Pulmonary artery endothelial cell (primary cell): Measurements from ENCODE around the gene TRIM31. TPM values are rescaled to one million over a fixed set of nuclear protein-coding genes. Genes with fewer than 3 reads are reported as not detected.

Source experiments
- DNase-seq: peaks from one replicate; pipeline ENCODE4 v3.0.0-alpha.2; 2011; ENCODE audit warnings: low read depth, low spot score
- total RNA-seq: library from RNA; depleted of rRNA; stranded (reverse); fragments of >200 nt; gene quantifications from 2 replicates; pipeline ENCODE4 v1.2.3, GENCODE V29; 2014

Gene TRIM31, protein sequence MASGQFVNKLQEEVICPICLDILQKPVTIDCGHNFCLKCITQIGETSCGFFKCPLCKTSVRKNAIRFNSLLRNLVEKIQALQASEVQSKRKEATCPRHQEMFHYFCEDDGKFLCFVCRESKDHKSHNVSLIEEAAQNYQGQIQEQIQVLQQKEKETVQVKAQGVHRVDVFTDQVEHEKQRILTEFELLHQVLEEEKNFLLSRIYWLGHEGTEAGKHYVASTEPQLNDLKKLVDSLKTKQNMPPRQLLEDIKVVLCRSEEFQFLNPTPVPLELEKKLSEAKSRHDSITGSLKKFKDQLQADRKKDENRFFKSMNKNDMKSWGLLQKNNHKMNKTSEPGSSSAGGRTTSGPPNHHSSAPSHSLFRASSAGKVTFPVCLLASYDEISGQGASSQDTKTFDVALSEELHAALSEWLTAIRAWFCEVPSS
- total RNA-seq = not detected in 2 replicates

DNA sequence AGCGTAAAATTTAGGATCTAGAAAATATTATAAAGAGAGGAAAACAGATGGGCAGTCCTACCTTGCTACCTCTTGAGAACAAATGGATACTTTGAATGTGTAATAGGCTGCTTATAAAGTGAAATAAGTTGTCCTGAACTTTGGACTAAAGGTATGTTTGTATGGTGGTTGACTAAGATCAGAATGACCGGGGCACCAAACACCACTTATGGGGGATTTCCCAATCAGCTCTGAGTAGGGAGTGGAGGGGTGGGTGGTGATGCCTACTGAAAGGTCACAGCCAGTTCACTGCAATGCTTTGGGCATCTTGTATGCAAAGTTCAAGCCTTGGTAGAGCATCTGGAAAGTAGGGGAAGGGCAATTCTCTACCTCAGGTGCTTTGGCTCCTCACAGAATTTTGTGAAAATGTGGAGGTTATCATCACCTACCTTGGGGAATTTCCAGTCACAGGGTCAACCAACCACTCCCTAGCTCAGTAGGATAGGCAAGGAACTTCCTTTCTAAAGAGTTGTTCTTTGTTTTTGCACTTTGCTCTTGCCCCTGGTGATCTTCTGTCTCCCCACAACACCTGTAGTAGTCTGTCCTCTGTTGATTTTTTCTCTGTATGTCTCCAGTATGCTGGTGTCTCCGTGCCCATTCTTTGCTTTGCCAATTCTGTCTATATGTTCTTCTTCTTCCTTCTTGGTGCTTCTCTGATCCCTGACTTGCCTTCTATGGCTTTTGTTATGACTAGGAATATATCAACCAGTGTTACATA, at the start of gene TRIM31:
Gene TRIM31 (minus strand): TSS at position 88 of the 757 bp plus-strand sequence. CDS start 285 bp downstream, outside the sequence.
- no peak for DNase-seq

DNA sequence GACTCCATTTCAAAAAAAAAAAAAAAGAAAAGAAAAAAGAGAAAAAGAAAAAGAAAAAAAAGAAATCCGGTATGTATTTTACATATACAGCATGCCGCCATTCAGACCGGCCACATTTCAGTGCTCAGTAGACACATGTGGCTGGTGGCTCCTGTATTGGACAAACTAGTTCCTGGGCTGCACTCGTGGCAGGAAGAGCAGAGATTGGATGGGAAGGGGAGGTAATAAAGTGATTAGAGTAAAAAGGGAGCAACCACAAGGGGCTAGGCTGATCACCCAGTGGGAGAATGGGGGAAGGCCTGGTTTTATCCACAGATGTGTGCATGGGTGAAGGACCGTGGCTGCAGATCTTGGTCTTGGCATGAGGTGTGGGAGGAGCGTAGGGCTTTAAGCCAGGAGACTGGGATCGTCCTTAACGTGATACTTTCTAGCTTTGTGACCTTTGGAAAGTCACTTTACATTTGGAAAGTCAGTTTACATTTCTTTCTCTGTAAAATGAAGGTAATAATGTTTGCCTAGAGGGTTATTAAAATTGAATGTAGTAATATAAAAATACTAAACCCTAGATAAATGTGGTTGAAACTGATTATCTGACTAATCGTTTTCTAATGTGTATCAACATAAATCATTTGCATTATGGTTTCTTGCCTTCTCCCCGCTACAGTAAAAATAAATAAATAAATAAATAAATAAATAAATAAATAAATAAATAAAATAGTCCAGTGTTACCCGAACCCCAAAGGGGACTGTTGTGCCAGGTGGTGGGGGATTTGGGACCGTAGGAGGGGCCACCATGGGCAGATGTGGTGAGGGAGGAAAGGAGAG, 49.6 kb upstream of the TRIM31 start:
- DNase-seq = no peak

DNA sequence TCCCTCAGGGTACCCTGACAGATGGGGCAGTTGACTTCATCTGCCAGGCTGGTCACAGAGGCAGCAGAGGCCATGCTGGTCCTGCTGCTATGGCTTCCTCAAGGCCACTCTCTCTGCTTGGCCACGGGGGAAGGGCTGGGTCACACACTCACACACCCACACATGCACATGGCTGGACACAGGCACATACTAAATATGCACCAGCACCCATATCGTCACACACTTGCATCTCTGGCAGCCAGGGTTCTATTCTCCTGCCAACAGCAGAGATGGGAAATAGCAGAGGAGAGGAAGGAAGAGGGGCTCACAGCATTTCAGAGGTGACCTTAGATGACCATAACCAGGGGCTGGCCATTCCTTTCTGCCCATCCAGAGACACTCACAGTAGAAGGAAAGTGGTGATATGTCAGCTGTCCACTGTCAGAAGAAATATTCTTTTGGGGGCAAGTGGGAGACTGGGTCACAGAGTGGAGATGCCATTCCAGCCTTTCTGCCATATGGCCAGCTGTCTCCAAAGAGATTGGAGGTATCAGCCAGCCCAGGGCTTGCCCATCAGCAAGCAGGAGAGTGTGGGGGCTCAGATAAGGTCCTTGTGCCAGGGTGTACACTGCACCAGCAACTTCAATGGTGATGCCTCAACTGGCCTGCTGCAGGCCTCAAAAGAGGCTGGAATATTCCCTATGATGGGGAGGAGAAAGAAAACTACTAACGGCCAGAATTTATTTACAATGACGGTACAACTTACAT, 48.1 kb upstream of the TRIM31 start, which contains the start of gene TRIM10:
Gene TRIM10 (minus strand): TSS at position 427 of the 747 bp plus-strand sequence. CDS start 353 bp downstream, at position 74.
- no peak for DNase-seq

DNA sequence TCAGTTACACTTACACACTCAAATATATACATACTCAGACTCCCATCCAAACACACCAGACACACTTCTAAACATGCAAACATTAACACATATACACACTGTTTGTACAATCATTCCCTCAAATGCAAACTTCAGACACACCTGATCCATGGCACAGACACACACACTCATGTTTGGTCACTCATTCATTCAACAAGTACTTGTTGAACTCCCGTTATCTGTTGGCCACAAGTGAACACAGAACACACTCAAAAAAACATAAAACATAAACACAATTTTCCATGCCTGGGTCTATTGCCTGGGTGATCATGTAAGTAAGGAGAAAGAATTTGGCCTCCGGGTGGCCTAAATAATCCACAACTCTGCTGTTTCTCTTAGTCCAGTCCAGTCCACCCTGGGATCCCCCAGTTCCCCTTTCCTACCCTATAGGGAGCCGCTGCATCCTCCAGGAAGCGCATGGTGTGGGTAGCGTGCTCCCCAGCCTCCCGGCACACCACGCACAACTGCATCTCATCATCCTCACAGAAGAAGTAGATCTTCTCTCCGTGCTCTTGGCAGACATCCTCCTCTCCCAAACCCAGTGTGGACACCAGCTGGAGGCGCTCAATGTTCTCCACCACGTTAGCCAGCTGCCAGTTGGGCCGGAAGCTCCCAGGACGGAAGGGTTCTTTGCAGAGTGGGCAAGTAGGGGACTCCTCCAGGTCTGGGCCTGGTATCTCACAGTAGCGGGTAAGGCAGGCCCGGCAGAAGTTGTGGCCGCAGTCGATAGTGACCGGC, 47.3 kb upstream of the TRIM31 start:
- no peak for DNase-seq

DNA sequence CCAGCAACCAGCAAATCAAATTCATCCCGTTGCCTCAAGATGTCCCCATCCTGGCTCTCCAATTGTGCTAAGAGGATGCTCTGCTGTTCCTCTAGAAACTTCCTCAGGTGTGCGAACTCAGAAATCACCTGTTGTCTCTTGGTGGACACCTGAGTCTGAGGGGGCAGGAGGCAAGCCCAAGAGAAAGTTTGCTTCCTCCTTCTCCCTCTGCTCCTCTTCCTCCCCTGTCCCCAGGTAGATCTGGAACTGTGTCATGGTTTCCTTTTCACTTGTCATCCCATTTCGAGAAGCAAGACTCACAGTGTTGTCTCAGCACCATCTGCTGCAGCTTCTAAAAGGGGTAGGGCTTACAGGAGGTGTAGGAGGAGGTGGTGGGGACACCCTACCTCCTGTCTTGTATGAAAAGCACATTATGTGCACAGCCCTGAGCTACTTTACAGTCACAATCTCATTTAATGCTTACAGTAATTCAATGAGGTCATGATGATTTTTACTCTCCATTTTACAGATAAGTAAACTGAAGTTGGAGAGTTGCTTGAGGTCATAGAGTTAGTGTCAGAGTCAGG, 45.7 kb upstream of the TRIM31 start:
- DNase-seq = no peak

DNA sequence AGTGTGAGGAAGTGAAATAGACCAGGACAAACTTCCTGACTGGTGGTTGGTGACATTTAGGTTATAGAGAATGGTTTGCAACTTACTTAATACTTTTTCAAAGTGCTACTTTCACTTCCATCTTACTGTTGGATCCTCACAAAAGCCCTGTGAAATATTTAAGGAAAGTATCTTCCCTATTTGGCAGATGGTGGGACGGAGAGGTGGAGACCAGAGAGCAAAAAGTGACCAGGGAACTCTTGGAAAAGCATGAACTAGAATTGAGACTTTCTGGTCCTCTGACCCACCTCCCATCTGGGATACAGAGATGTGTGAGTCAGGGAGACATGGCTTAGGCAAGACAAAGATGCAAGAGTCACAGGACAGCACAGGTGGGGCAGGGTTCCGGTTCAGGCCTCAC, 45.1 kb upstream of the TRIM31 start:
- DNase-seq = no peak

DNA sequence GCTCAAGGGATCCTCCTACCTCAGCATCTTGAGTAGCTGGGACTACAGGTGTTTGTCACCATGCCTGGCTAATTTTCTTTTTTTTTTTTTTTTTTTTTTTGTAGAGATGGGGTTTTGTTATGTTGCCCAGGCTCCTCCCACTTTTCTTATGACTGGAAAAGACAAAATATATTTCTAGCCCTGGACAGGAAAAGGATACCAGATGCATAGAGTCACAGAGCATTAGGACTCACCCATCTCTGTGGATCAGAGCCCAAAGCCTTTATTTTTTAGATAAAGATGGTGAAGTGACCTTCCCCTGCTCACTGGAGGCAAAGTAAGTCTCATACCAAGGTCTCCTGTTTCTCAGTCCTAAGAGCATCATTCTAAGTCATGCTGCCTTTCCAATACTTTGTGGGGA, 44.7 kb upstream of the TRIM31 start:
- no peak for DNase-seq

DNA sequence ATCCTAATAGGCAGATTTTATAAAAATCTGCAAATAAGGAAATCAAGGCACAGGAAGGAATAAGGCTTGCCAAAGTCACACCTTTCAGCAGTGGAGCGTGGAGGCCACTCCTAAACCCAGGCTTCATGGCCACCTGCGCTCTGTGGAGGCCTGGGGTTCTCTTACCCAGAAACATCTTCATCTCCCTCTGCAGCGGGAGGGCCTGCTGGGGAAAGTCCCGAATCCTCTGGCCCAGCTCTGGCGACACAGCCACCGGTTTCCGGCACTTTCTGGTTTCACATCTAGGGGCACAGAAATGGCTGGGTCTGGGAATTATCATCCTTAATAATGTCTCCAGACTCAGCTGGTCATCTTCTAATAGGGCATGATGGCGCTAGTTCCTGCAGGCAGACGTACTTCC, 43.9 kb upstream of the TRIM31 start:
- DNase-seq = no peak

DNA sequence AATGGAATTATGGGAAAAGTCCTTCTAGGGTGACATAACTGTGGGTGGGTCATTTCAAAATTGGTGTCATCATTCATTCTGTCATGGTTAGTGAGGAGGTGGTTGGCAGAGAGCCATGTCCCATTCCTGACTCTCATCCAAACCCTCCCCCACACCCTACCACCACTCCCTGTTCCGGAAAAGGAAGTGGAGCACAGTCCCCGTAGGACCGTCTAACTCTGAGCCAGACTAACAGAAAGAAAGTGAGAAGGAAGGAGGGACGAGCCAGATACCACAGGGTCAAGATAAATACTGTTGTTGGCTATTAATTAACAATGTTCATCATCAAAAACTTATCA, 43.3 kb upstream of the TRIM31 start:
- DNase-seq = no peak

DNA sequence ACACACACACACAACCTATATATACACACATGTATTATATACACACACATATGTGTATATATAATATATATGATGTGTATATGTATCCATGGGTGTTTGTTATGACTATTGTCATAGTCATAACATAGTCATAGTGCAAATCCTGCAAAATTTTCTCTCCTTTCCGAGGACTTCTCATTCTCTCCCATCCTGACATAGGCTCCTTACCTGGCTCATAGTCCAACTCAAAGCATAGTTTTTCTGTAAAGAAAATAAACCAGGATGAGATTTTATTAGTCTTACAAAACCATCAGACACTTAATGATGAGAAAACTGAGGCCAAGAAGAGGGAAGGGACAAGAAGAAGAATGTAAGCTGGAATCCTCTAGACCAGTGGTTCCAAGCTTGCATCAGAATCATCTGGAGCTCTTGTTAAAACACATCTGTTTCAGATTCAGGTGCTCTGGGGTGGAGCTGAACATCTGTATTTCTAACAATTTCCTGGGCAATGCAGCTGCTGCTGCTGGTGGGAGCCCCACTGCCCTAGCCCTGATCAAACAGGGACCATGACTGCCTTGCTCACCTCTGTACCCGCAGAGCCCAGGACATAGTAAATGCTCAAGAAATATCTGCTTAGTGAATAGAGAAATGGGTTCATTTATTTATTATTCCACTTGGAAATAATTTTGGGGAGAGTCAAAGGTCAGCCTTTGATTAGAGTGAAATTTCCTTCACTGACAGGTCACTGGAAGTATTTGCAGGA, 42.8 kb upstream of the TRIM31 start:
- DNase-seq = no peak

DNA sequence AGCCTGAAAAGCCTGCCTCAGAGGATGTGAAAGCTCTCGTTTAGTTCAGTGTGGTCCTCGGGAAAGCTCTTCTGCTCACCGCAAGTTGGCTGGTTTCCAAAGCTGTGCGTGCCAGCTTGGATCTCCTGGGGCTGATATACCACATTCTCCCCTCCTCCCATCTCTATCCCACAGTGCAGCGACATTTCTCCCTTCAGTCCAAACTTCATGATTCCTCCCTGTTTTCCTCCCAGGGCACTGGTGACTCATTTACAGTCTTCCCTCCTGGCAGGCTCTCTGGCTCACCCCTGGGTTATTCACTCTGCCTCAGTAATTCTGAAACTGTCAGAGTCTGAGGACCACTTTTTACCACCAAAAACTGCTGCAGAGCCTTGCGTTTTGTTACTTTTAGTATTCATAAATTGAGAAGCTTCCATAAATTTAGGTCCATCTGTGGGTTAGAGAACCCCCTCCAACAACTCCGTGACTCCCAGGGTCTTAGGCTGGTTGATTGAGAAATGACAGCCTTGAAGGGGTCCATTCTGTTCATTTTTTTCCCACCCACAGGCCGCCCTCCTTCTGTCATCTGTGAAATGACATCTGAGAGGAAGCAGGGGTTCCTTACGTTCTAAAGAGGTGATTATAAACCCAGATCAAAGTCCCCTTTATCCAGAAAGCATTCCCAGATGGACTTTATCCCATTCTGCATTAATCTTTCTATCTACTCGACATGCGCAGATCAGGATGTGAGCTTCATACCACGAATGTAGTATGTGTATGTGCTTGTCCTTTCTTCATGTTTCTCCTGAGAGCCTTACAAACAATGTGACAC, 42.0 kb upstream of the TRIM31 start:
- DNase-seq = no peak

DNA sequence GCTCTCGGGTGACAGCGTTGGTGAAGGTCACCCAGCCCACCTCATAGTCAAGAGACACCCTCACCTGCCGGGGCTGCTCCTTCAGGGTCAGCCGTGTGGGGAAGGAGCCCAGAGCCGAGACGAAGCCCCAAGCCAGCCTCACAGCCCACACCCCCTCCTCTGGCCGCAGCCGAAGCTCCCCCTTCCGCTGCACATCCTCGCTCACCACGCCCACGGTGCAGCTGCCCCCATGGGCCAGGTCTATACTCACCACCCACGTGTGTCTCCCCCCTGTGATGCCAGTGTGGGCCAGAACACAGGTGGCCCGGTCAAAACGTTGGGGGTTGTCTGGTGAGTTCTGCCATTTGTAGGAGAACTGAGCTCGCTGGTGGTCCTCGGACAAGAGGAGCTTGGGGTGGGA, 41.2 kb upstream of the TRIM31 start:
- no peak for DNase-seq

DNA sequence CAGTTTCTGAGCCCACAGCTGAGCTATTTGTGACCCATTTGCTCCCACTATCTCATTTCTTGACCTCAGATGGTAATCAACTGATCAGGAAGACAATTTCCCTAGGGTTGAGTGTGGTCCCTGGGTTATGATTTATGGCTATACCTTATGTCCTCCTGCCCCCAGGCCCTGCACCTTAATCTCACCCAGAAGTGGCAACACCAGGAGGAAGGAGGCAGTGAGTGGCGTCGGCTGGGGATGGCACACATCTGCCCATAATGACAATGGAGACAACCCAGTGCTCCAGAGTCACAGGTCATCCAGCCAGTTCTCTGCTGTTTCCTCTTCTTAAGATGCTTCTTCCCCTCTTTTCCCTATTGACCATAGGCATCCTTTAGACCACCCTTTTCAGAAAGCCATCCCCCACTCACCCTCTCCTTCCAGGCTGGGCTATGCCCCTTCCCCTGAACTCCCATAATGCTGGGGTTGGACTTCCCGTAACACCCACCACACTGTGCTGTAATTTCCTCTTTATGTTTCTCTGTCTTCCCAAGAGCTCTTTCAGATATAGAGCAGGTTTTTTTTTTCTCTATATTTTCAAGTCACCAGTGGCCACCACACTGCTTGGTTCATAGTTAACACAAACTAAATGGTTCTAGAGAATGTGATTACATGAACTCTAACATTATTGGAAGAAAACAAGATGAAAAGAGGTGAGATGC, 40.2 kb upstream of the TRIM31 start:
- DNase-seq = no peak

DNA sequence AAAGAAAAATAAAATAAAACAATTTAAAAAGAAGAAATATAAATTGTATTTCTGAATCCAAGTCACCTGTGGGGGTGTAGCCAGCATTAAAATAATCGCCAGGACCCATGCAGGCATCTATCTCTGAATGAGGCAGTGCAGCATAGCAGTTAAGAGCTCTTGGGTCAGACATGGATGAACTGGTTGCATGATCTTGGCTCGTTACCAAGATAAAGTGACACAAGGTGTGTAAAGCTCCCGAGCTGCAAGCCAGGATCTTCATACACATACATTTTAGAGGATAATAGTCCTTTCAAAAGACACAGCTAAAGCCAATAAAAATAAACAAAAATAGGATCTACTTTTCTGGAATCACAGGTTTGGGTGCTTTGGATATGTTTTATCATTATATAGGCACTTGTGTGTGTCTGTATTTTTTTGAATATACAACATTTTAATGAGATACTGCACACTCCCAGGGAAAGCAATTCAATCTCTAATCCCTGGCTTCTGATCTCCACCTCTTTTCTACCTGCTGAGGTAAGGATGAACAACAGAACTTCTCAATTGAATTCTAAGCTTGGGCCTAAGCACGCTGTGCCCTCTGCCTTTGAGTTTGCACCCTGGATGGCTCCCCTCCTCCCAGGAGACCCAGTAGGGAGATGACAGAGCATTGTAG, 39.3 kb upstream of the TRIM31 start:
- no peak for DNase-seq

DNA sequence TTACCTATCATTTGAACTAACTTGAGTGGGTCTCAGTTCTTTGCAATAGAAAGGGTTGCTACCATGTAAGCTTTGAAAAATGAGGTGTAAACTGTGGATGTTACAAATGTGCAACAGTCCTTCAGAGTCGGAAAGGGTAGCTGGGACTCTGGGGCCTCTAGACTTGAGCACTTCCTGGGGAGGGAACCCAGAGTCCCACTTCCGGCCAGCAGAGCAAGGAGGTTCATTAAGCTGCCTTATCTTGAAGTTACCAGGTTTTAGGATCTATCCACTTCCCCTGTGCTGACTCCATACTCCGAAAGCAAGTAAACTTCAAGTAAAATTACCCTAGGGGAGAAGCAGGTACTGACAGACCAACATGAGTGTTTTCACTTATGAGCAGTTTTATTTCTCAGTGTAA, 38.7 kb upstream of the TRIM31 start:
- no peak for DNase-seq

DNA sequence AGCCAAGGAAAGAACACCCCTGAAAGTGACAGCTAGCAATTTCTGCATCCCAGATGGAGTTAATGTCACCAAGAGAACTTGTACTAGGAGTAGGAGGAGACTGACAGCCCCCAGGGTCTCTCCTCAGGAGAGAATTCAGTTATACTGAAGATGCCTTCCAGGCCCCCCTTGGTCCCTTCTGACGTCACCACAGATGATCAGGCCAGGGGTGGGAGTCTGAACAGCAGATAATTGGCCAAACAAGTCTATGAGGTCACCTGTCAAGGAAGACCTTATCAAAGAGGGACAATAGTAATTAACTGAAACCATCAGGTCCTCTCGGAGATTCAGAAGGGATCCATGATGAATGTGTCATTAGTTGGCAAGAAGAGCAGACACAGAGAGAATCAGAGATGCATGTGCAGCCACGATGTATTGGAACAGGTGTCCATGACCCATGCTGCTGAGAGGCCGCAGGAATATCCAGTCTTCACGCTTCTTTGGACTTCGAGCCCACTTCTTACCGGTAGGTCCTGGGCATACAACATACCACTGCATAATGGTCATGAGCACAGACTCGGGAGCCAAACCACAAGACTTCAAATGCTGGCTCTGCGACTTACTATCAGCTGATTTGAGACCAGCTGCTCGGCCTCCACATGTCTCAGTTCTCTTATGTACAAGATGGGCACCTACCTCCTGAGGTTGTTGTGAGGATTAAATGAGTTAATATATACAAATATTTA, 37.9 kb upstream of the TRIM31 start:
- DNase-seq = no peak
